Calu3 (cell line): ENCODE data around the gene ANKS1B. TPM values are rescaled to one million over a fixed set of nuclear protein-coding genes. Genes with fewer than 3 reads are reported as not detected.

Experiments
- BruUV-seq: library from RNA; stranded (reverse); fragments of 400-500 nt; replicated peaks from 2 replicates; lab custom pipeline; 2021; lab: Mats Ljungman, UMichigan
- CTCF ChIA-PET: fragments of 300-600 bp; sonication (Branson Sonifier 250); formaldehyde crosslinking; loops from one replicate; lab custom pipeline; 2022; ENCODE audit warnings: antibody characterized with exemption; lab: Charles Lee
- DNase-seq: peaks from one replicate; pipeline ENCODE4 v3.0.0; 2022
- H3K27ac Mint-ChIP-seq: one replicate; pipeline ENCODE4 v1.8.0; 2022; ENCODE audit warnings: mixed read lengths; ENCODE audit not compliant: unreplicated experiment
- H3K27me3 Mint-ChIP-seq: one replicate; pipeline ENCODE4 v1.8.0; 2022; ENCODE audit warnings: mixed read lengths; ENCODE audit not compliant: unreplicated experiment
- H3K36me3 Mint-ChIP-seq: one replicate; pipeline ENCODE4 v1.8.0; 2022; ENCODE audit warnings: mild to moderate bottlenecking, moderate library complexity, mixed read lengths; ENCODE audit not compliant: insufficient read depth, unreplicated experiment
- H3K4me1 Mint-ChIP-seq: one replicate; pipeline ENCODE4 v1.8.0; 2022; ENCODE audit warnings: mild to moderate bottlenecking, low read depth, mixed read lengths; ENCODE audit not compliant: unreplicated experiment
- H3K4me3 Mint-ChIP-seq: one replicate; pipeline ENCODE4 v1.8.0; 2022; ENCODE audit warnings: mild to moderate bottlenecking, low read depth, moderate library complexity, mixed read lengths; ENCODE audit not compliant: unreplicated experiment
- H3K9me3 Mint-ChIP-seq: one replicate; pipeline ENCODE4 v1.8.0; 2022; ENCODE audit warnings: low read depth, mixed read lengths; ENCODE audit not compliant: unreplicated experiment
- CTCF ChIP-seq: fragments of 200-600 bp; IDR thresholded peaks from one replicate; pipeline ENCODE4 v1.8.0; 2022; ENCODE audit warnings: antibody characterized with exemption; ENCODE audit not compliant: unreplicated experiment
- intact Hi-C: fragments of 100-400 bp; cut with micrococcal nuclease; formaldehyde crosslinking; loops from one replicate; pipeline ENCODE4 v1.10.0; 2022; ENCODE audit not compliant: unreplicated experiment
- total RNA-seq: library from RNA; stranded (reverse); gene quantifications from 2 replicates; pipeline ENCODE4 v1.2.3, GENCODE V29; 2022

ANKS1B gene
- total RNA-seq, 1 experiment from 2014 or later = 1.7 TPM

- no peak overlapping the region for H3K4me3 Mint-ChIP-seq
- intact Hi-C loops = no loop called here
Observed at GRCh38 chr12:99079811-99080210, 904.9 kb downstream of the ANKS1B start.

GRCh38 chr12:99068993-99069747 lies 915.6 kb downstream of the ANKS1B start:
- intact Hi-C loops = no loop called here
- TF ChIP-seq CTCF = no peak
- no TSS peak for BruUV-seq
- no peak for DNase-seq
- CTCF ChIA-PET = interaction anchor here (0.5 kb wide), 1 partner anchor 91 kb away, joined by 4 read pairs; no protein-coding TSS in a partner anchor
- H3K4me1 Mint-ChIP-seq = no peaks in the 10 kb centered on the region
- no peaks in the 10 kb centered on the region for H3K27me3 Mint-ChIP-seq
- H3K4me3 Mint-ChIP-seq = no peak overlapping the region
- no peaks in the 10 kb centered on the region for H3K36me3 Mint-ChIP-seq
- H3K27ac Mint-ChIP-seq = no peak overlapping the region
- H3K9me3 Mint-ChIP-seq = no peaks in the 10 kb centered on the region

More at GRCh38 chr12:99079811-99080210, 904.9 kb downstream of the ANKS1B start:
- Mint-ChIP-seq H3K9me3 (no peaks in the 10 kb centered on the region), H3K4me1 (no peaks in the 10 kb centered on the region), H3K27me3 (no peaks in the 10 kb centered on the region), H3K36me3 (no peaks in the 10 kb centered on the region), H3K27ac (no peak overlapping the region)
- CTCF ChIA-PET = no interaction called here
- TF ChIP-seq CTCF = no peak
- no peak for DNase-seq
- BruUV-seq = no TSS peak

GRCh38 chr12:99067171-99067785 lies 917.5 kb downstream of the ANKS1B start:
- H3K27ac Mint-ChIP-seq = no peak overlapping the region

GRCh38 chr12:99066726-99067125 lies 918.0 kb downstream of the ANKS1B start:
- Mint-ChIP-seq H3K9me3 (no peaks in the 10 kb centered on the region), H3K4me3 (no peak overlapping the region), H3K27me3 (peaks cover 16% of the 10 kb centered on the region)

More at GRCh38 chr12:99067171-99067785, 917.5 kb downstream of the ANKS1B start:
- CTCF ChIA-PET = no interaction called here
- Mint-ChIP-seq H3K27me3 (peaks cover 11% of the 10 kb centered on the region), H3K4me3 (no peak overlapping the region), H3K36me3 (no peaks in the 10 kb centered on the region), H3K9me3 (no peaks in the 10 kb centered on the region), H3K4me1 (no peaks in the 10 kb centered on the region)
- no peak for DNase-seq
- intact Hi-C loops = no loop called here
- BruUV-seq = no TSS peak
- TF ChIP-seq CTCF = no peak

More at GRCh38 chr12:99066726-99067125, 918.0 kb downstream of the ANKS1B start:
- CTCF ChIA-PET = no interaction called here
- intact Hi-C loops = no loop called here
- no peaks in the 10 kb centered on the region for H3K36me3 Mint-ChIP-seq
- H3K27ac Mint-ChIP-seq = no peak overlapping the region
- no peaks in the 10 kb centered on the region for H3K4me1 Mint-ChIP-seq
- no TSS peak for BruUV-seq
- no peak for DNase-seq
- no peak for TF ChIP-seq CTCF
